ENCODE results near the gene MINDY4.

Gene MINDY4

DNA sequence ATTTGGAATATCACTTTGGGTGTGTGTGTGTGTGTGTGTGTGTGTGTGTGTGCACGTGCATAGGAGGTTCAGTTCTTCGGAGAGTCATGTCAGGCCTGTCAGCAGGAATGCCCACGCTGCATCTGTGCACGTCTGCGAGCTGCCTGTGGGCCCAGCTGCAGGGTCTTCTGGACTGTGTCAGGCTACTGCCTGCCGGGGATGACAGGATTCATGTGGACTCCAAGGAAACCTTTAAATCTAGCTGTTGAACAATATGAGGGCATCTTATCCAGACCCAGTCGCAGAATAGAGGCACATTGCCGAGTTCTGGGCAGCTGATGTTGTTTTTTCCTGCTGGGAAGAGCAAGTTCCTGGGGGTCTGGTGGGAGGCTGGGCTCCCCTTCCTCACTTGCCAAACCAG is 159.4 kb downstream of the MINDY4 start:
- DNase-seq (ENCODE audit: low spot score): no peak

DNA sequence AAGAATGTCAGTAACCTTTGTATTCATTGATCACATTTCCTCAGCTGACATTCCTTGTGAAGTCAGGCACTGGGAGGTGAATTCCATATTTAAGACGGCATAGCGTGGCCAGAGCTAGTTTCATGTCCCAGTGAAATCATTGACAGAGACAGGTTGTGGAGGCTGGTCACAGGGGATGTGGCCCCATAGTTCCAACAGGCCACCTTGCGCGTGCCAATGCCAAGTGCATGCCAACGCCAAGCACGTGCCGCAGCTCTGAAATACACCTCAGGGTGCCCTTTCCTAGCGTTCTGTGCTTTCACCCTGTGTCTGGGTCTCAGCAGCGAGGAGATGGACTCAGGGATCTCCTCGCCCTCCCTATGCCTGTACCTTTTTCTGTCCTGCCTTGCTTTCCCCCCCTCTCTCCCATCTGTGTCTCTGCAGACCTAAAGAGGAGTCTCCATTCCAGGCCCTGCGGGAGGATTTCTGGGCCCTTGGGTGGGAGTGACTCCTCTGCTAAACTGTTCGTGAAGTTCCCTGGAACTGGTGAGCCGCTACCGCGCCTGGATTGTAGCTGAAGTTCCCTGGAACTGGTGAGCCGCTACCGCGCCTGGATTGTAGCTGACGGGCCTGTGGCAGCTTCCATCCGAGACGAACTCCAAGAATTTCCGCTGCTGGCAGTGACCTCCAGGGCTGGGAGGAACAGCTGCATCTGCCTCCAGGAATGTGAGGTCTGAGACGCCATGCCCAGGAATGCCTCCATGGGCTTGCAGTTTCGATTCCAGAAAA is 160.1 kb downstream of the MINDY4 start:
- DNase-seq (ENCODE audit: low spot score): no peak

DNA sequence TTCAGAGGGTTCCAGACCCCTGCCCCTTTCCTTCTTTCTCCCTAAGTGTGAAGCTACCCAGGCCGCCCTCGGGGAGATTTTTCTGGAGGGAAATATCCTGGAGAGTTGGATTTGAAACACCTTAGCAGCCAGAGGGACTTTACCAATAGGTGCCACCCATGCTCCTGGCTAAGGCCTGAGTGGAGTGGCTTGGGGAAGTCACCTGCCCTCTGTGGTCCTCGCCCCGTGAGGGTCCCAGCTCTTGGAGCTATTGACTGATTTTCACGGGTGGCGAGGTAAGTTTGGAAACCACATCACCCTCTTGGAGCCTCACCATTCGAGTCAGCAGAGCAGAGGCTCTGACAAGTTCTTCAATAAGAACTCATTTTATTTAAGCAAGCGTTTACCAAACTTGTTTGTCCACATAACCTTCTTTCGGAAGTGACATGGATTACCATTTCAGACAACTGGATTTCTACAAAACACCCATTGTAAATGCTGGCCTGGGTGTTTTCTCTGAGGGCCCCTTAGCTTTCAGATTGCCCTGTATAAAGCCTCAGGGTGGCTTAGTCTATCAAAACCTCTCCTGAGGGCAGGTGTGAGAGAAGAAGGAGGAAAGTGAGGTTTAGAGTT is 160.8 kb downstream of the MINDY4 start:
- DNase-seq (ENCODE audit: low spot score): no peak

DNA sequence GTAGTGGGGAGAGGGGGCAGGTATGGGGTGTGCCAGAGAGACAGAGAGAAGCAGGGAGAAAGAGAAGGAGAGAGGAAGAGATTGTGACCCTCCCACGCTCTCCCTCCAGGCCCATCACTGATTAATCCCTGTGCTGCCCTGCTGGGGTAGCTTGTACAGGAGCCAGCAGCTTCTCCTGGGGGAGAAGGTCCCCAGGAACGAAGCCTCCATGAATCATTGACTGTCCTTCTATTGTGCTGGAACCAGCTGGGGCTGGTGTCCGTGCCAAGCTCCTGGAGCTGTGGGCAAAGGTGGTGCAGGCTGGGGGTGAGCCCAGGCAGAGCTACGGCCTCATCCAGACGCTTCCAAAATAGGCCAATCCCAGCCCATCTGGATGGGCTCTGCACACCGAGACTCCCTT is 161.3 kb downstream of the MINDY4 start:
- DNase-seq (ENCODE audit: low spot score): no peak

DNA sequence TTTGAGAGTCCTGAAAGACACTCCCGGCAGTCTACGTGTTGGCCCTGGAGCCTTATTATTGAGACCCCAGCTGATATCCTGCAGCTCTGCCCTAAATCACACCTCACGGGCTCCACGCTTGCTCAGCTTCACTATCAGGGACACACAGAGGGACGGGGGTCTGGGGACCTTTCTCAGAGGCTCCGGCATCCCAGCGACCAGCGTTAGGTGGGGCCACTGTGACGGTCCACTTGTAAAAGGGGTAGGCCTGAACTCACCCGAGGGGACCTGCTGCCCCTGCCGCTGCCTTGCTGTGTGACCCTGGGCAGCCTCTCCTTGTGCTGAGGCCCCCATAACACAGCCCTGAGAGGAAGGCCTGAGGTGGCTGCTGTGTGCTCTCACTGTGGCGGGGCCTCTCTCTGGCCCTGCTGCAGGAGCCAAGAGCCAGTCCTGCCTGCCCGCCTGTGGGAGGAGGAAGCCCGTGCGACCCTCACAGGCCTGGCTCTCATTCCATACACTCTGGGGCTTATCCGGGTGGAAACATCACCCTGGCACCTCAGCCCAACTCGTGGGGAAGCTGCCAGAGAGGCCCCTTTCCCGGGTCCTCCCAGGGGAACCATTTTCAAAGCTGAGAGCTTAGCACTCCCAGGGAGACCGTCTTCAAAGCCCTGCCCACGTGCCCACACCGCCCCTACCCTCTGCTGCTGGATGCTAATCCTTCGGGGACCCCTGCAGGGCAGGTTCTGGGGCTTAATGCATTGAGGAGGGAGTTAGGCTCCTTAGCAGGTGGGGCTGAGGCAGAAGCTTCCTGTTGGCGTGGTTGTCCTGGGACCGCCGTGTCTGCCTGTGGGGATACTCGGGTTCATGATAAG is 162.1 kb downstream of the MINDY4 start:
- DNase-seq (ENCODE audit: low spot score): no peak

DNA sequence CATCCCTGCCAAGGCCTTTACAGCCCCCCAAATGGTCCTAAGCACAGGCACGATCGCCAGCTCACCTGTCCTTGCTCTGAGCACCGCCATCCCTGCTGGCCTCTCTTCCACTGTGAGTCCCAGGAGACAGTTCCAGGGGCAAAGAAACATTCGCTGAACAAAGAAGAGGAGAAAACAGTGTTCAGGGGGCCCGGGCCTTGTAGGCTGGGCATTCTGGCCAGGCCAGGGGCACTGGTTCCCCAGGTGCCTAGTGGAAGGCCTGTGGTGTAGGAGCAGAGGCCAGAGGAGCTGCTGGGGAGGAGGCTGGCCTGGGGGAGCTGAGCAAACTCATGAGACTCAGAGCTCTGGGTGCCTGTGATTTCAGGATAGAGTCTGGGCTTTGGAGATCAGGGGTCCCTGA is 163.0 kb downstream of the MINDY4 start:
- no peak for DNase-seq (ENCODE audit: low spot score)

DNA sequence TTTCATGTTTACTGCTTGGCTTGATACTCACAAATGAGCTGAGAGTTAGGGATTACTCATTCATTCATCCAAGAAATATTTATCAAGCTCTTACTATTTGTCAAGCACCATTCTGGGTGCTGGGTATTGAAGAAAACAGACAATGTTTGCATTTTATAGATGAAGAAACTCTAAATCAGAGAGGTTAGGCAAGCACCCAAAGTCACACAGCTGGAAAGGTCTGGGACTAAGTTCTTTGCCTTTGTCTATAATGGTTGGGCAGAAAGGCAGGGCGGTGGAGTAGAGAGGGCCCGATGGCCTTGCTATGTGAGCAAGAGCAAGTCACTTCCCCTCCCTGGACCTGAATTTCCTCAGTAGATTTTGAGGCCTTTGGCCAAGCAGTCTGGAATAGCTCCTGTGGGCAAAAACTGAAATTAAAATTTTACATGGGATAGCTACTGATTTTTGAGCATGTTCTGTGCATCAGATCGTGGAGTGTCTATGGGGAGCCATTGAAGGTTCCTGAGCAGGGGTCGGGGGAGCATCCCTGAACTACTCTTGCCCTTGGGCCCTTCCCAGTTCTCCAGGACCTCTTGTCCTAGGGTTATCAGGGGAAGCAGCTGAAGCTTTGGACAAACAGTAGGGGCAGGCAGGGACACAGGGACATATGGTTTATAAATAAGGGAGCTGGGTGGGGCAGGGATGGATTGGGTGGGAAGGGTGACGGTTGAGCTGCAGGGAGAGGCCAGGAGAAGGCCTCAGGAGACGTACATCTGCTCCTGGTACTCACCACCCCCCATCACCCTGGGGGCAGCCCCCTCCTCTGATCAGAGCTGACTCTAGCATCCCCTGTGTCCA is 163.7 kb downstream of the MINDY4 start:
- no peak for DNase-seq (ENCODE audit: low spot score)

DNA sequence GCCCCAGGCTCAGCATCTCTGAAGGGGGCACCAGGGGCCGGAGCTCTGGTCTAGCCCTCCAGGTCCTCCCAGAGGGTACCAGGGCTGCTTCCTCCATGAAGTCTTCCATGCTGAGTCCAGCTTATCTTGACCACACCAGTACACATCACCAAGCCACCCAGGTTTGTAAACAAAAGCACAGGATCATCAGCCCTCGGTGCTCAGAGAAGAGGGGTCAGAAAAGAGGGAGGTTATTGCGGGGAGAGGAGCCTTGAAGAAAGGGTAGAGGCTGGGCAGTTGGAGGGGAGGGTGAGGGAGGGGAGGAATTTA is 164.3 kb downstream of the MINDY4 start:
- DNase-seq (ENCODE audit: low spot score): no peak

DNA sequence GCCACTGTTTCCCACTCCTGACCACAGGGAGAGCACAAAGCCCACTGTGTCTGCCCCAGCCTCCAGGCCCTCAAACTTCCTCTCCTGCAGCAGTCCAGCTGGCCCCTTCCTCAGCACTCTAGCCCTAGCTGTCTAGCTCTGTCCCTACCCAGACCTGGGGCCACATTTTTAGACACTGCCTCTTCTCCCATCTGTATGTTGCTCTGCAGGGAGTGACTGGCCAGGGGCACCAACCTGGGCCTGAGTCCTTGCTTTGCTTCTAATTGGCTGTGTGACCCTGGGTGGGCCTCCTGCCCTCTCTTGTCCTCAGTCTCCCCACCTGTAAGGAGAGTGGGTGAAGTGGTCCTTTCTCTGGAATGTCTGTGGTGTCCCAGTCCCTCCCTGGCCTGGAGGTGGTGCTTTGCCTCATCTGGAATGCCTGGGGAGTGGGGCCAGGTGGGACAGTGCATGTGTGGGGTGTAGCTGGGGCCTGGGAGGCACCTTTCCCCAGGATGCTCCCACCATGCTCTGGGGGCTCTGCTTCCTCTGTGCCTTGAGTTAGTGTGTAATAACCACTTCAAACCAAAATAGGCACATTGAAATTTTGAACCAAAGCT is 165.5 kb downstream of the MINDY4 start:
- no peak for DNase-seq (ENCODE audit: low spot score)

DNA sequence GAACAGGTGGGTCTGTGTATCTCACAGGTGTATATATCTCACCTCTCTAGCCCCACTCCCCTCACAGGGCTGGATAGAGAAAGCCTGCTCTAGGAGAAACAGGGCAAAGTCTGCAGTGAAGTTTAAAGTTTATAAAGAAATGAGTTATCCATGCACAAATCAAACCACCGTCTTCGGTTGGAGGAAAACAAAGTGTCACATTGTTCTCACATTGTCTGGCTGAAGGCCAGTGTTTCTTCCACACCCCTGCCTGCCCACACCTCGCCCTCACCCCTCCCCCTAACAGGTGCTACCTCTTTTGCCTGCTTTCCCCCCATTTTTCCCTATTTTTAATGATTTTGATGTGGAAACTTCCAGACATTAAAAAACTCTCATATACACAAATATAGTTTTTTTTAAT is 166.2 kb downstream of the MINDY4 start:
- no peak for DNase-seq (ENCODE audit: low spot score)

DNA sequence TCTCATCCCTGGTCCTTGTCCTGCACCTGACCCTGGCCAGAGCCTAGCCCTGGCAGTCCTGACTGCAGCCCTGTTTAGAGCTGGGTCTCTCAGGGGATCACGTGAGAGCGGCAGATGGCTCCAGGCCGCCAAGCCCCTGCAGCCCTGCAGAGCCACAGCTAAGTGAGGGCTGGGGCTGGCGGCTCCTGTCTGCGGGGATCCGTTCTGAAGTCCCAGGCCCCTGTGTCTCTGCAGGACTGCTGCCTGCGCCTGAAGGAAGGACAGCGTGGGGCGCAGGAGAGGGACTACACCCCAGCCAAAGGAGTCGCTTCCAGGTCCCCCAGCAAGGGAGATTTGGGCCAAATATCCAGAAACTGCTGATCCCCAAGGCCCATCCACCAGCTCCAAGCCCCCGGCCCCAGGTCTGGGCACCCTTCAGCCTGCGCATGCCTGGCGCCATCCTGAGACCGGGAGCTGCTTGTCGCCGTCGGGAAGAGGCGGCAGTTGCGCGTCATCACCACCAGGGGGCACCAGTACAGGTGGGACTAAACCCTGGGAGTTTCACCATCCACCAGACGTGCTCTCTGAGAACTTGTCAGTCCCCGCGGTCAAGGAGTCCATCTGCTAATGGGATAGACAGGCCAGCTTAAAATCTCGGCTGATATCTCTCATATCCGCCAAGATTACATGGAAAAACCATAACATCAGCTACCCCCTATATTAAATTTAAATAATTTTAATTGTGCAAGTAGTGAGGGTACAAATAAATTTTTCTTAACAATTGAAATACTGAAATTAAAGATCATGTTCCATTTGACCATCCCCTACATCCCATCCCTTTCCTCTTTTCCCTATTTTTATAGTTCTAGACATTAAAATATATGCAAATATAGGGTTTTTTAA is 167.5 kb downstream of the MINDY4 start:
- no peak for DNase-seq (ENCODE audit: low spot score)

DNA sequence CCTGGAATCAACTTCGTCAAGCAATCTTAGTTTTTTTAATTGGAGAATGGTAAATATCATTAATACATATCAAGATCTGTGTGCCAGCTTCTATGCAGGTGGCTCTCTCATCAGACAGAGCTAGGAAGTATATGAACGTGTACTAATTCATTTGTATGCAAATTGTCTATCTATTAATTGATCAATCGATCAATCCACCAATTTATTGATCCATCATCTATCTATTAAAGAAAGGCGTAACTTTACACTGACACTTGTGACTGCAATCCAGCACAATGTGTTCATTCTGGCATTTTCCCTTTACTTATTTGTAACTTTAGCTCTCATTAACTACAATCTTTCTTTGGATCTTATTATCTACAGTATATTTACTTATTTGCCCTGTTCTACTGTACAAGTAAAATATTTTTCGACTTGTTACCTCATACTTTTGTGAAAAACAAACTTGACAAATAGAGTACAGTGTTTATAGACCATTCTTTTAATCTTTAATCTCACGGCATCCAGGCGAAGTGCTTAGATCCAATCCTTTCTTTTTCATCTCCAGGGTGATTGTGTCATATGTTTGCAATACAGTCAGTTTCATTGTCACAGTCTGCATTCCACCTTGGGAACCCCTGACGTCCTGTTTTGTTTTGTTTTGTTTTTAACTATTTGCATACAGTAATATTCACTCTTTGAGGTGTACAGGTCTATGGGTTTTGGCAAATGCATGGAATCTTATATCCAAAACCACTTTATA is 170.5 kb downstream of the MINDY4 start:
- no peak for DNase-seq (ENCODE audit: low spot score)
